ENCODE results near the gene IAH1.

The IAH1 gene

GRCh38 chr2:9474361-9475057 lies at the start of gene IAH1:
TSS of gene IAH1 (plus strand) at chr2:9474551. CDS start at chr2:9474567, 16 bp downstream.
- in situ Hi-C loops (cut with MboI; ENCODE audit: low sequenced_read_pairs): no loop called here

- in situ Hi-C loops (cut with MboI; ENCODE audit: low sequenced_read_pairs): no loop called here
Measured at GRCh38 chr2:9428965-9429577, 45.3 kb upstream of the IAH1 start.

GRCh38 chr2:9430316-9431293 lies 43.7 kb upstream of the IAH1 start:
- in situ Hi-C loops (cut with MboI; ENCODE audit: low sequenced_read_pairs): no loop called here

- in situ Hi-C loops (cut with MboI; ENCODE audit: low sequenced_read_pairs): no loop called here
Measured at GRCh38 chr2:9434489-9434888, 39.9 kb upstream of the IAH1 start.

- in situ Hi-C loops (cut with MboI; ENCODE audit: low sequenced_read_pairs): no loop called here
Measured at GRCh38 chr2:9439536-9439935, 34.8 kb upstream of the IAH1 start.

- in situ Hi-C loops (cut with MboI; ENCODE audit: low sequenced_read_pairs): no loop called here
Measured at GRCh38 chr2:9440058-9440727, 34.2 kb upstream of the IAH1 start.

GRCh38 chr2:9441556-9441955 lies 32.8 kb upstream of the IAH1 start:
- in situ Hi-C loops (cut with MboI; ENCODE audit: low sequenced_read_pairs): no loop called here

GRCh38 chr2:9443526-9443925 lies 30.8 kb upstream of the IAH1 start:
- in situ Hi-C loops (cut with MboI; ENCODE audit: low sequenced_read_pairs): no loop called here

- in situ Hi-C loops (cut with MboI; ENCODE audit: low sequenced_read_pairs): no loop called here
Measured at GRCh38 chr2:9445089-9445488, 29.3 kb upstream of the IAH1 start.

- in situ Hi-C loops (cut with MboI; ENCODE audit: low sequenced_read_pairs): no loop called here
Measured at GRCh38 chr2:9451231-9451630, 23.1 kb upstream of the IAH1 start.

- in situ Hi-C loops (cut with MboI; ENCODE audit: low sequenced_read_pairs): no loop called here
Measured at GRCh38 chr2:9460441-9461017, 13.8 kb upstream of the IAH1 start.

GRCh38 chr2:9461079-9461478 lies 13.3 kb upstream of the IAH1 start:
- in situ Hi-C loops (cut with MboI; ENCODE audit: low sequenced_read_pairs): no loop called here

- in situ Hi-C loops (cut with MboI; ENCODE audit: low sequenced_read_pairs): no loop called here
Measured at GRCh38 chr2:9462313-9462712, 12.0 kb upstream of the IAH1 start.

GRCh38 chr2:9462886-9463697 lies 11.3 kb upstream of the IAH1 start:
- in situ Hi-C loops (cut with MboI; ENCODE audit: low sequenced_read_pairs): no loop called here

- in situ Hi-C loops (cut with MboI; ENCODE audit: low sequenced_read_pairs): no loop called here
Measured at GRCh38 chr2:9463698-9464034, 10.7 kb upstream of the IAH1 start.

GRCh38 chr2:9465170-9465569 lies 9.2 kb upstream of the IAH1 start:
- in situ Hi-C loops (cut with MboI; ENCODE audit: low sequenced_read_pairs): no loop called here

- in situ Hi-C loops (cut with MboI; ENCODE audit: low sequenced_read_pairs): no loop called here
Measured at GRCh38 chr2:9466147-9466683, 8.1 kb upstream of the IAH1 start.

GRCh38 chr2:9467687-9468086 lies 6.7 kb upstream of the IAH1 start:
- in situ Hi-C loops (cut with MboI; ENCODE audit: low sequenced_read_pairs): no loop called here

- in situ Hi-C loops (cut with MboI; ENCODE audit: low sequenced_read_pairs): no loop called here
Measured at GRCh38 chr2:9471206-9471605, 3.1 kb upstream of the IAH1 start.

- in situ Hi-C loops (cut with MboI; ENCODE audit: low sequenced_read_pairs): no loop called here
Measured at GRCh38 chr2:9472511-9472910, 1.8 kb upstream of the IAH1 start.
